ENCODE data around the gene GNAS-AS1. TPM values are rescaled to one million over a fixed set of nuclear protein-coding genes. Genes with fewer than 3 reads are reported as not detected.

GNAS-AS1 gene
- total and polyA plus RNA-seq, 10 of the 15 experiments (the other 5 are each of a cell fraction or from before 2014, with no cell fraction given) = 0.06 to 2.7 (median 1.2) TPM

DNA sequence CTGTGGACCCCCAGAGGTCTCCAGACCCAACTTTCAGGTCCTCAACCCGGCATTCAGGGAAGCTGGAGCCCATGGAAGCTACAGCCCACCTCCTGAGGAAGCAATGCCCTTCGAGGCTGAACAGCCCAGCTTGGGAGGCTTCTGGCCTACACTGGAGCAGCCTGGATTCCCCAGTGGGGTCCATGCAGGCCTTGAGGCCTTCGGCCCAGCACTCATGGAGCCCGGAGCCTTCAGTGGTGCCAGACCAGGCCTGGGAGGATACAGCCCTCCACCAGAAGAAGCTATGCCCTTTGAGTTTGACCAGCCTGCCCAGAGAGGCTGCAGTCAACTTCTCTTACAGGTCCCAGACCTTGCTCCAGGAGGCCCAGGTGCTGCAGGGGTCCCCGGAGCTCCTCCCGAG lies 2.8 kb upstream of the GNAS-AS1 start (continued):
- TF ChIP-seq ZBTB4 (CRISPR knock-in tag; IDR thresholded peaks at IDR 0.05) (no peak), TCF12 (IDR thresholded peaks at IDR 0.05; ENCODE audit: low read depth, low read length) (no peak)
- TF ChIP-seq, protein P1, sequence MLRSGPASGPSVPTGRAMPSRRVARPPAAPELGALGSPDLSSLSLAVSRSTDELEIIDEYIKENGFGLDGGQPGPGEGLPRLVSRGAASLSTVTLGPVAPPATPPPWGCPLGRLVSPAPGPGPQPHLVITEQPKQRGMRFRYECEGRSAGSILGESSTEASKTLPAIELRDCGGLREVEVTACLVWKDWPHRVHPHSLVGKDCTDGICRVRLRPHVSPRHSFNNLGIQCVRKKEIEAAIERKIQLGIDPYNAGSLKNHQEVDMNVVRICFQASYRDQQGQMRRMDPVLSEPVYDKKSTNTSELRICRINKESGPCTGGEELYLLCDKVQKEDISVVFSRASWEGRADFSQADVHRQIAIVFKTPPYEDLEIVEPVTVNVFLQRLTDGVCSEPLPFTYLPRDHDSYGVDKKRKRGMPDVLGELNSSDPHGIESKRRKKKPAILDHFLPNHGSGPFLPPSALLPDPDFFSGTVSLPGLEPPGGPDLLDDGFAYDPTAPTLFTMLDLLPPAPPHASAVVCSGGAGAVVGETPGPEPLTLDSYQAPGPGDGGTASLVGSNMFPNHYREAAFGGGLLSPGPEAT (IDR thresholded peaks at IDR 0.05; ENCODE audit: low read depth) = no peak

- no peaks in the 10 kb centered on the region for H3K36me3 ChIP-seq (ENCODE audit: control insufficient read depth in 2 of 2, insufficient read depth in 2 of 2, low read length in 1 of 2)
- ATAC-seq = peak; percentile 40
- H3K4me3 ChIP-seq = peak within 1 kb of the TSS; percentile 72; the same call in 1 of the 2 replicates
- H2AFZ ChIP-seq (ENCODE audit: control insufficient read depth, low read depth, low read length) = peak within 1 kb of the TSS; percentile 87
- WGBS (ENCODE audit: insufficient coverage, insufficient replicate concordance, low lambda C conversion rate, missing lambda C conversion rate) = 34% methylated on average over 35 of the region's 35 CpGs
- peak within 1 kb of the TSS; percentile 86 for H3K4me2 ChIP-seq (ENCODE audit: control insufficient read depth, insufficient read depth)
- POLR2A ChIA-PET = no interaction called here
- peaks cover 7% of the 10 kb centered on the region for H3K79me2 ChIP-seq (ENCODE audit: control insufficient read depth, insufficient read depth, low read length)
- 0 out of 2 replicates have a peak, but pooled peaks cover 3% of the 10 kb centered on the region for H3K4me1 ChIP-seq (ENCODE audit: control insufficient read depth, insufficient read depth, low read length)
- SMC1A ChIA-PET (ENCODE audit: uncharacterized antibody, unreplicated experiment) = interaction anchor here (1.3 kb wide), 1 partner anchor 618 kb away, joined by 4 read pairs; no protein-coding TSS in a partner anchor
- H3K9ac ChIP-seq (ENCODE audit: control insufficient read depth, insufficient read depth, low read length) = no peak within 1 kb of the TSS
- no TSS peak for BruUV-seq (replicated peaks)
- H3K27ac ChIP-seq (ENCODE audit: control insufficient read depth, insufficient read depth) = no peak within 1 kb of the TSS
- no peaks in the 10 kb centered on the region for H4K20me1 ChIP-seq (ENCODE audit: control insufficient read depth, insufficient read depth)
- FAIRE-seq = no peak
- H3K9me3 ChIP-seq (replicated peaks; ENCODE audit: control insufficient read depth, insufficient read depth, low read length) = no peaks in the 10 kb centered on the region; the same call in 2 of the 3 replicates
- intact Hi-C loops (cut with micrococcal nuclease; ENCODE audit: unreplicated experiment) = loop anchor here (5.0 kb wide), 2 partner anchors 200 to 615 kb away; partner anchors contain the start of gene STX16
- in situ Hi-C loops (cut with MboI) = loop anchor here (10.0 kb wide), 1 partner anchor 618 kb away; no protein-coding TSS in a partner anchor
- CTCF ChIA-PET = interaction anchor here (0.6 kb wide), 1 partner anchor 17 kb away, joined by 3 read pairs; no protein-coding TSS in a partner anchor
- DNase-seq (ENCODE audit: low read depth, low spot score) = no peak
- RAD21 ChIA-PET (ENCODE audit: unreplicated experiment) = interaction anchor here (1.2 kb wide), 1 partner anchor 54 kb away, joined by 3 read pairs; no protein-coding TSS in a partner anchor
- peaks cover 0 to 3% of the 10 kb centered on the region in 2 experiments; a peak in 3 of 4 replicates for H3K27me3 ChIP-seq (replicated peaks in 1 of 2; ENCODE audit: control insufficient read depth in 2 of 2, insufficient read depth in 2 of 2, low read length in 1 of 2)
- TF ChIP-seq RAD21 (IDR thresholded peaks at IDR 0.05; ENCODE audit: insufficient read depth, low read depth, low read length) = peak; percentile 48
- peak; percentile 52 to 72 (median 64) for TF ChIP-seq CTCF (IDR thresholded peaks at IDR 0.05 in 2 of 3, conservative IDR thresholded peaks at IDR 0.05 in 1 of 3; ENCODE audit: control insufficient read depth in 2 of 3, extremely low read depth in 1 of 3, insufficient read depth in 1 of 3, low read depth in 3 of 3, low read length in 3 of 3)
- no peak for TF ChIP-seq CREM (IDR thresholded peaks at IDR 0.05; ENCODE audit: low read depth)
- TF ChIP-seq MAX (IDR thresholded peaks at IDR 0.05; ENCODE audit: low read depth, low read length) = no peak
- TF ChIP-seq USF1 (IDR thresholded peaks at IDR 0.05; ENCODE audit: borderline replicate concordance, extremely low read length, insufficient read depth, low read depth, low read length) = peak; percentile 78
- TF ChIP-seq CBFB (IDR thresholded peaks at IDR 0.05; ENCODE audit: low read depth) = no peak
- no peak for TF ChIP-seq ASH2L (IDR thresholded peaks at IDR 0.05; ENCODE audit: borderline replicate concordance, low read depth)
- TF ChIP-seq RCOR1 (conservative IDR thresholded peaks at IDR 0.05; ENCODE audit: low read depth, low read length) = no peak
Measured at GRCh38 chr20:58852543-58853271, 2.0 kb upstream of the GNAS-AS1 start, which contains the start of gene GNAS. GNAS (plus strand) TSS chr20:58852716.
